Keratinocyte (primary cell): Measurements from ENCODE around the gene MAP3K6. TPM values are rescaled to one million over a fixed set of nuclear protein-coding genes. Genes with fewer than 3 reads are reported as not detected.

ENCODE experiments used
- DNase-seq: peaks from one replicate; pipeline ENCODE4 v3.0.0-alpha.2; 2011; ENCODE audit warnings: low read depth, missing footprints, low spot score
- FAIRE-seq: peaks from 2 replicates; lab custom pipeline; 2011; peaks lifted over from hg19 to GRCh38; lab: Jason Lieb, UNC
- H2AFZ ChIP-seq: 2 replicates; pipeline ENCODE4 v1.6.0; 2012; ENCODE audit warnings: low read length, control low read depth, inconsistent platforms; ENCODE audit not compliant: control insufficient read depth
- H3K27ac ChIP-seq: 2 replicates; pipeline ENCODE4 v1.5.1; 2011; ENCODE audit warnings: low read length; ENCODE audit not compliant: control insufficient read depth, insufficient read depth
- H3K27me3 ChIP-seq: 3 replicates; pipeline ENCODE4 v1.6.0; 2011; ENCODE audit warnings: low read length; ENCODE audit not compliant: control insufficient read depth, insufficient read depth; ENCODE audit errors: extremely low read depth
- H3K36me3 ChIP-seq, 2 experiments: 2 replicates in 1 of 2; 3 replicates in 1 of 2; pipeline ENCODE4 v1.5.1; 2011; ENCODE audit warnings: low read length in 2 of 2, mild to moderate bottlenecking in 1 of 2; ENCODE audit not compliant: control insufficient read depth in 2 of 2, insufficient read depth in 2 of 2; ENCODE audit errors: extremely low read depth in 1 of 2
- H3K4me1 ChIP-seq: 3 replicates; pipeline ENCODE4 v1.5.1; 2011; ENCODE audit warnings: low read length; ENCODE audit not compliant: control insufficient read depth, insufficient read depth; ENCODE audit errors: extremely low read depth
- H3K4me2 ChIP-seq: 3 replicates; pipeline ENCODE4 v1.6.0; 2011; ENCODE audit warnings: low read depth, low read length; ENCODE audit not compliant: control insufficient read depth, insufficient read depth; ENCODE audit errors: extremely low read depth
- H3K4me3 ChIP-seq, 3 experiments: fragments of 200-600 bp in 1 of 3; sonication (generic) in 1 of 3; 2 replicates in 2 of 3; 3 replicates in 1 of 3; pipeline ENCODE4 v1.5.1; 2011 to 2016; ENCODE audit warnings: low read length in 3 of 3, mild to moderate bottlenecking in 3 of 3, control low read depth in 2 of 3, inconsistent platforms in 1 of 3, low read depth in 1 of 3, mixed read lengths in 1 of 3, mixed run types in 1 of 3, moderate library complexity in 1 of 3; ENCODE audit not compliant: control insufficient read depth in 2 of 3, insufficient read depth in 2 of 3; ENCODE audit errors: extremely low read depth in 1 of 3
- H3K79me2 ChIP-seq: 2 replicates; pipeline ENCODE4 v1.6.0; 2012; ENCODE audit warnings: low read length; ENCODE audit not compliant: control insufficient read depth, insufficient read depth
- H3K9ac ChIP-seq: 3 replicates; pipeline ENCODE4 v1.6.0; 2011; ENCODE audit warnings: low read length; ENCODE audit not compliant: control insufficient read depth, insufficient read depth; ENCODE audit errors: extremely low read depth
- H3K9me1 ChIP-seq: 3 replicates; pipeline ENCODE4 v1.6.0; 2011; ENCODE audit warnings: low read length; ENCODE audit not compliant: control insufficient read depth, insufficient read depth; ENCODE audit errors: extremely low read depth
- H3K9me3 ChIP-seq: 2 replicates; pipeline ENCODE4 v1.5.1; 2012; ENCODE audit warnings: low read depth, low read length; ENCODE audit not compliant: control insufficient read depth
- H4K20me1 ChIP-seq: 3 replicates; pipeline ENCODE4 v1.6.0; 2011; ENCODE audit warnings: low read length; ENCODE audit not compliant: control insufficient read depth, insufficient read depth; ENCODE audit errors: extremely low read depth
- EZH2 ChIP-seq: IDR thresholded peaks from one replicate; pipeline ENCODE4 v1.6.1; 2012; ENCODE audit warnings: inconsistent platforms, mild to moderate bottlenecking, low read length, moderate library complexity
- dilution Hi-C: fragments of 300-500 bp; cut with MboI; formaldehyde crosslinking; loops from one replicate; pipeline ENCODE4 v1.7.0; 2020; ENCODE audit warnings: low sequenced_read_pairs; ENCODE audit not compliant: extremely low pct_ligation_motif_present
- polyA plus RNA-seq, 5 experiments: library from polyadenylated mRNA; depleted of rRNA in 3 of 5; stranded (reverse) in 3 of 5; stranded (forward) in 1 of 5; unstranded in 1 of 5; fragments of >200 nt; gene quantifications; 1 replicate in 1 of 5; 2 replicates in 3 of 5; 3 replicates in 1 of 5; pipeline versions ENCODE4 v1.2.1 to v1.2.3, GENCODE V29; 2011 to 2012; ENCODE audit warnings: missing spikeins in 2 of 5, low read depth in 1 of 5, low replicate concordance in 1 of 5
- TF ChIP-seq, protein P1 (sequence below), 3 experiments: IDR thresholded peaks in 1 of 3; conservative IDR thresholded peaks in 1 of 3; optimal IDR thresholded peaks in 1 of 3; 2 replicates in 2 of 3; 3 replicates in 1 of 3; pipeline versions ENCODE3 to v1.5.1; 2011; ENCODE audit warnings: low read length in 3 of 3, mild to moderate bottlenecking in 3 of 3, moderate library complexity in 2 of 3, control low read depth in 1 of 3, inconsistent platforms in 1 of 3; ENCODE audit not compliant: insufficient read depth in 2 of 3; ENCODE audit errors: extremely low read depth in 1 of 3

The MAP3K6 gene
- polyA plus RNA-seq, 1 donor (not counting 4 experiments of a cell fraction or from before 2014, with no cell fraction given) = 13.4 TPM

DNA sequence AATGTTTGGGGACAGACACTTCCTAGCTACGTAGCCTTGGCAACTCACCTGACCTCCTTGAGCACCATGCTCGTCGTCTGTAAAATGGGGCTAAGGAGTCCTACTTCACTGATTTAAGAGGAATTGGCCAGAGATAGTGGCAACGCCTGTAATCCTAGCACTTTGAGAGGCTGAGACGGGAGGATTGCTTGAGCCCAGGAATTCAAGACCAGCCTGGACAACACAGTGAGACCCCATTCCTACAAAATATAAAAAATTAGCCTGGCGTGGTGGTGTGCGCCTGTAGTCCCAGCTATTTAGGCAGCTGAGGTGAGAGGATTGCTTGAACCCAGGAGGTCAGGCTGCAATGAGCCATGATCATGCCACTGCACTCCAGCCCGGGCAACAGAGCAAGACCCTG lies 20.4 kb downstream of the MAP3K6 start:
- no peak for FAIRE-seq
- dilution Hi-C loops = no loop called here
- no peak overlapping the region for H3K27ac ChIP-seq

DNA sequence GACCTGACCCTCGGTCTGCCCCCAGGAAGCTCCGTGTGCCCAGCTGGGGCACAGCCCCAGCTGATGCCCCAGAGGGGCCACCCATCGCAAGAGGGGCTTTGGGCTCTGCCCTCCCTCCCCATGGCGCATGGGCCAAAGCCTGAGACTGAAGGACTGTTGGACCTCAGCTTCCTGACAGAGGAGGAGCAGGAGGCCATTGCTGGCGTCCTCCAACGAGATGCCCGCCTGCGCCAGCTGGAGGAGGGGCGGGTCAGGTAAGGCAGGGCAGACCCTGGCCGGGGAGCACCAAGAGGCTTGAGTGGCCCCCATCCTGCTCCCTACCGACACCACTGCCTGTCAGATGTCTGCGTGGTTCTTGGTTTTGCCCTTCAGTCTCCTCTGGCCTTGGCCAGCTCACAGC lies 21.5 kb downstream of the MAP3K6 start:
- H3K4me3 ChIP-seq = no peak overlapping the region
- no peak overlapping the region for H3K4me2 ChIP-seq
- no peaks in the 10 kb centered on the region for H4K20me1 ChIP-seq
- H3K9ac ChIP-seq = no peak overlapping the region
- no peak overlapping the region for H2AFZ ChIP-seq
- H3K9me1 ChIP-seq = no peaks in the 10 kb centered on the region
- dilution Hi-C loops = no loop called here
- peaks cover 46% of the 10 kb centered on the region for H3K4me1 ChIP-seq
- DNase-seq (no peak), FAIRE-seq (no peak)
- H3K27me3 ChIP-seq = no peaks in the 10 kb centered on the region
- no peak overlapping the region for H3K27ac ChIP-seq
- TF ChIP-seq, protein P1, sequence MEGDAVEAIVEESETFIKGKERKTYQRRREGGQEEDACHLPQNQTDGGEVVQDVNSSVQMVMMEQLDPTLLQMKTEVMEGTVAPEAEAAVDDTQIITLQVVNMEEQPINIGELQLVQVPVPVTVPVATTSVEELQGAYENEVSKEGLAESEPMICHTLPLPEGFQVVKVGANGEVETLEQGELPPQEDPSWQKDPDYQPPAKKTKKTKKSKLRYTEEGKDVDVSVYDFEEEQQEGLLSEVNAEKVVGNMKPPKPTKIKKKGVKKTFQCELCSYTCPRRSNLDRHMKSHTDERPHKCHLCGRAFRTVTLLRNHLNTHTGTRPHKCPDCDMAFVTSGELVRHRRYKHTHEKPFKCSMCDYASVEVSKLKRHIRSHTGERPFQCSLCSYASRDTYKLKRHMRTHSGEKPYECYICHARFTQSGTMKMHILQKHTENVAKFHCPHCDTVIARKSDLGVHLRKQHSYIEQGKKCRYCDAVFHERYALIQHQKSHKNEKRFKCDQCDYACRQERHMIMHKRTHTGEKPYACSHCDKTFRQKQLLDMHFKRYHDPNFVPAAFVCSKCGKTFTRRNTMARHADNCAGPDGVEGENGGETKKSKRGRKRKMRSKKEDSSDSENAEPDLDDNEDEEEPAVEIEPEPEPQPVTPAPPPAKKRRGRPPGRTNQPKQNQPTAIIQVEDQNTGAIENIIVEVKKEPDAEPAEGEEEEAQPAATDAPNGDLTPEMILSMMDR (optimal IDR thresholded peaks at IDR 0.05 in 1 of 3, IDR thresholded peaks at IDR 0.05 in 1 of 3, conservative IDR thresholded peaks at IDR 0.05 in 1 of 3; ENCODE audit: extremely low read depth in 1 of 3, insufficient read depth in 2 of 3, low read length in 3 of 3) = no peak
- TF ChIP-seq EZH2 = no peak
- H3K36me3 ChIP-seq = peaks cover 7 to 9% of the 10 kb centered on the region in 2 experiments
- no peaks in the 10 kb centered on the region for H3K9me3 ChIP-seq
- peaks cover 10% of the 10 kb centered on the region for H3K79me2 ChIP-seq

More for the DNA sequence above, 20.4 kb downstream of the MAP3K6 start:
- Histone ChIP-seq H4K20me1 (no peaks in the 10 kb centered on the region), H2AFZ (no peak overlapping the region), H3K4me2 (no peak overlapping the region), H3K9me1 (no peaks in the 10 kb centered on the region), H3K27me3 (no peaks in the 10 kb centered on the region), H3K36me3 (peaks cover 11% of the 10 kb centered on the region in 2 experiments), H3K9ac (no peak overlapping the region), H3K79me2 (peaks cover 10% of the 10 kb centered on the region), H3K9me3 (no peaks in the 10 kb centered on the region), H3K4me3 (no peak overlapping the region), H3K4me1 (peaks cover 39% of the 10 kb centered on the region)
- TF ChIP-seq, protein P1 (optimal IDR thresholded peaks at IDR 0.05 in 1 of 3, IDR thresholded peaks at IDR 0.05 in 1 of 3, conservative IDR thresholded peaks at IDR 0.05 in 1 of 3; ENCODE audit: extremely low read depth in 1 of 3, insufficient read depth in 2 of 3, low read length in 3 of 3) = no peak
- no peak for TF ChIP-seq EZH2
- no peak for DNase-seq
